IMR-90 (cell line): Measurements from ENCODE around the gene AMFR. TPM values are rescaled to one million over a fixed set of nuclear protein-coding genes. Genes with fewer than 3 reads are reported as not detected.

Experiments
- ATAC-seq: fragments of 200-7000 bp; cut with Tn5 transposase; 2 replicates; pipeline ENCODE4 v1.9.1; 2020; ENCODE audit warnings: low read depth, mild to moderate bottlenecking, moderate library complexity
- BruUV-seq: library from RNA; stranded (reverse); fragments of 400-500 nt; replicated peaks from 2 replicates; lab custom pipeline; 2021; lab: Mats Ljungman, UMichigan
- CTCF ChIA-PET: fragments of 300-600 bp; formaldehyde crosslinking; extraction: SDS; loops from one replicate; lab custom pipeline; 2021; ENCODE audit warnings: antibody characterized with exemption; lab: Yijun Ruan, JAX
- POLR2A ChIA-PET: fragments of 300-600 bp; sonication (Branson Sonifier 250); formaldehyde crosslinking; loops from one replicate; lab custom pipeline; 2022; ENCODE audit warnings: antibody characterized with exemption; ENCODE audit not compliant: unreplicated experiment; lab: Charles Lee
- DNase-seq: peaks from one replicate; pipeline ENCODE4 v3.0.0; 2013
- H2AFZ ChIP-seq: replicated peaks from 2 replicates; pipeline ENCODE3; 2013; ENCODE audit warnings: low read length, mild to moderate bottlenecking; ENCODE audit not compliant: poor library complexity
- H2AK5ac ChIP-seq: 2 replicates; pipeline ENCODE4 v1.6.1; 2013; ENCODE audit warnings: low read depth, low read length, inconsistent platforms
- H2AK9ac ChIP-seq: replicated peaks from 2 replicates; pipeline ENCODE3; 2013; ENCODE audit warnings: mild to moderate bottlenecking, low read depth, low read length, moderate library complexity; ENCODE audit not compliant: poor library complexity
- H2BK120ac ChIP-seq: 2 replicates; pipeline ENCODE4 v1.6.1; 2013; ENCODE audit warnings: low read depth, low read length, inconsistent platforms
- H2BK15ac ChIP-seq: 3 replicates; pipeline ENCODE4 v1.6.1; 2013; ENCODE audit warnings: low read depth, low read length, inconsistent platforms
- H2BK20ac ChIP-seq: 2 replicates; pipeline ENCODE4 v1.6.1; 2013; ENCODE audit warnings: low read depth, mild to moderate bottlenecking, inconsistent platforms, low read length, moderate library complexity
- H2BK5ac ChIP-seq: 2 replicates; pipeline ENCODE4 v1.6.1; 2013; ENCODE audit warnings: mild to moderate bottlenecking, low read depth, low read length, inconsistent platforms; ENCODE audit not compliant: poor library complexity, severe bottlenecking
- H3K14ac ChIP-seq: replicated peaks from 2 replicates; pipeline ENCODE4 v1.6.1; 2013; ENCODE audit warnings: low read depth, low read length, inconsistent platforms
- H3K18ac ChIP-seq: 2 replicates; pipeline ENCODE4 v1.6.1; 2013; ENCODE audit warnings: low read depth, low read length, control low read depth
- H3K23ac ChIP-seq: 2 replicates; pipeline ENCODE4 v1.6.1; 2013; ENCODE audit warnings: low read depth, low read length, inconsistent platforms
- H3K27ac ChIP-seq: 2 replicates; pipeline ENCODE4 v1.5.1; 2013; ENCODE audit warnings: mild to moderate bottlenecking, control low read depth, low read length; ENCODE audit not compliant: insufficient read depth
- H3K27me3 ChIP-seq: 2 replicates; pipeline ENCODE4 v1.6.1; 2013; ENCODE audit warnings: low read length; ENCODE audit not compliant: control insufficient read depth, insufficient read depth
- H3K36me3 ChIP-seq: 2 replicates; pipeline ENCODE4 v1.6.1; 2013; ENCODE audit warnings: low read length, mixed read lengths; ENCODE audit not compliant: control insufficient read depth, insufficient read depth
- H3K4ac ChIP-seq: 2 replicates; pipeline ENCODE4 v1.6.1; 2013; ENCODE audit warnings: low read depth, low read length, inconsistent platforms
- H3K4me1 ChIP-seq: 2 replicates; pipeline ENCODE4 v1.6.1; 2013; ENCODE audit warnings: low read length, mixed read lengths; ENCODE audit not compliant: control insufficient read depth, insufficient read depth
- H3K4me2 ChIP-seq: 2 replicates; pipeline ENCODE4 v1.6.1; 2013; ENCODE audit warnings: low read depth, mild to moderate bottlenecking, control low read depth, low read length, moderate library complexity
- H3K4me3 ChIP-seq: 2 replicates; pipeline ENCODE4 v1.5.1; 2013; ENCODE audit warnings: low read depth, mild to moderate bottlenecking, control low read depth, low read length, moderate library complexity; ENCODE audit not compliant: insufficient read depth
- H3K56ac ChIP-seq: 2 replicates; pipeline ENCODE4 v1.6.1; 2013; ENCODE audit warnings: low read length, inconsistent platforms; ENCODE audit not compliant: insufficient read depth; ENCODE audit errors: extremely low read depth
- H3K79me1 ChIP-seq, 2 experiments: 2 replicates each; pipeline ENCODE4 v1.6.1; 2013; ENCODE audit warnings: low read length in 2 of 2, inconsistent platforms in 1 of 2, low read depth in 1 of 2
- H3K9ac ChIP-seq: 2 replicates; pipeline ENCODE4 v1.6.1; 2013; ENCODE audit warnings: low read depth, low read length, control low read depth
- H3K9me1 ChIP-seq: 2 replicates; pipeline ENCODE4 v1.6.1; 2013; ENCODE audit warnings: low read length, inconsistent platforms; ENCODE audit not compliant: insufficient read depth
- H3K9me3 ChIP-seq: 2 replicates; pipeline ENCODE4 v1.6.1; 2013; ENCODE audit warnings: low read length; ENCODE audit not compliant: control insufficient read depth, insufficient read depth
- H4K20me1 ChIP-seq: 2 replicates; pipeline ENCODE4 v1.6.1; 2013; ENCODE audit warnings: low read length, inconsistent platforms; ENCODE audit not compliant: insufficient read depth
- H4K5ac ChIP-seq: 2 replicates; pipeline ENCODE4 v1.6.1; 2013; ENCODE audit warnings: mild to moderate bottlenecking, low read depth, low read length, control low read depth
- H4K8ac ChIP-seq, 2 experiments: 2 replicates each; pipeline ENCODE4 v1.6.1; 2013; ENCODE audit warnings: low read depth in 2 of 2, low read length in 2 of 2, control low read depth in 1 of 2, inconsistent platforms in 1 of 2
- H4K91ac ChIP-seq: 2 replicates; pipeline ENCODE4 v1.6.1; 2013; ENCODE audit warnings: low read depth, low read length, inconsistent platforms; ENCODE audit not compliant: insufficient read depth
- CEBPB ChIP-seq: IDR thresholded peaks from 2 replicates; pipeline ENCODE4 v1.6.1; 2012; ENCODE audit warnings: low read depth, low read length, improper control_type of control experiment
- CHD1 ChIP-seq: IDR thresholded peaks from 2 replicates; pipeline ENCODE4 v1.6.1; 2012; ENCODE audit warnings: low read depth, low read length, improper control_type of control experiment
- FOS ChIP-seq: fragments of 150-350 bp; IDR thresholded peaks from 2 replicates; pipeline ENCODE4 v1.6.1; 2016; ENCODE audit warnings: low read depth, low read length
- MAFK ChIP-seq: IDR thresholded peaks from 2 replicates; pipeline ENCODE4 v1.6.1; 2012; ENCODE audit warnings: low read depth, low read length, improper control_type of control experiment
- MAZ ChIP-seq: IDR thresholded peaks from 2 replicates; pipeline ENCODE4 v1.6.1; 2012; ENCODE audit warnings: low read depth, mild to moderate bottlenecking, low read length, improper control_type of control experiment, moderate library complexity, borderline replicate concordance
- RFX5 ChIP-seq: IDR thresholded peaks from 2 replicates; pipeline ENCODE4 v1.8.0; 2012; ENCODE audit warnings: low read depth, mild to moderate bottlenecking, low read length, moderate library complexity
- SMC3 ChIP-seq: fragments of 150-350 bp; IDR thresholded peaks from 2 replicates; pipeline ENCODE4 v1.6.1; 2016; ENCODE audit warnings: low read depth, mild to moderate bottlenecking, antibody characterized with exemption, low read length, moderate library complexity
- whole genome bisulfite sequencing, 2 experiments: methylation state at CpG; one replicate each; pipeline versions ENCODE4 v1.1.5 to v1.1.7; 2013; ENCODE audit warnings: missing lambda C conversion rate in 2 of 2; ENCODE audit not compliant: insufficient read length in 1 of 2; ENCODE audit errors: extremely low coverage in 2 of 2; 5-methylcytosine and 5-hydroxymethylcytosine counted together
- dilution Hi-C: fragments of 300-500 bp; cut with HindIII; formaldehyde crosslinking; loops from one replicate; pipeline ENCODE4 v1.14.3; 2018; ENCODE audit warnings: low sequenced_read_pairs; ENCODE audit not compliant: unreplicated experiment
- in situ Hi-C: fragments of 300-500 bp; cut with MboI; formaldehyde crosslinking; loops from 3 replicates; pipeline ENCODE4 v1.14.3; 2019; ENCODE audit warnings: low sequenced_read_pairs, inconsistent platforms, mixed read lengths
- intact Hi-C: fragments of 100-400 bp; cut with micrococcal nuclease; formaldehyde crosslinking; loops from 2 replicates; pipeline ENCODE4 v1.10.0; 2022
- polyA plus RNA-seq, 3 experiments: library from polyadenylated mRNA; depleted of rRNA; stranded (reverse); fragments of >200 nt; gene quantifications; 2 replicates each; pipeline ENCODE4 v1.2.3, GENCODE V29; 2012; ENCODE audit warnings: low replicate concordance in 1 of 3
- total RNA-seq: library from RNA; depleted of rRNA; stranded (reverse); fragments of >200 nt; gene quantifications from 2 replicates; pipeline ENCODE4 v1.2.3, GENCODE V29; 2012

The AMFR gene
- total and polyA plus RNA-seq, 2 of the 4 experiments (the other 2 are of a cell fraction), result 60.7 to 216 TPM

GRCh38 chr16:56428091-56428490 lies 2.7 kb upstream of the AMFR start:
- Histone ChIP-seq H3K36me3 (peaks cover 10% of the 10 kb centered on the region), H3K4me3 (no peak overlapping the region), H3K9ac (no peak overlapping the region), H3K4ac (no peak overlapping the region), H4K91ac (no peak overlapping the region), H4K8ac (no peak overlapping the region), H2AK9ac (no peak overlapping the region), H3K14ac (no peak overlapping the region), H3K27ac (no peak overlapping the region), H4K5ac (no peak overlapping the region), H2BK5ac (no peak overlapping the region), H2BK15ac (no peak overlapping the region), H2AFZ (no peak overlapping the region), H4K20me1 (peaks cover 14% of the 10 kb centered on the region), H3K9me1 (0 out of 2 replicates have a peak, but pooled peaks cover under 1% of the 10 kb centered on the region), H3K4me1 (peaks cover under 1% of the 10 kb centered on the region), H3K79me1 (peaks cover 0 to 20% of the 10 kb centered on the region in 2 experiments; a peak in 3 of 4 replicates), H2AK5ac (no peak overlapping the region), H3K23ac (no peak overlapping the region), H2BK120ac (no peak overlapping the region), H3K56ac (no peak overlapping the region), H3K27me3 (no peaks in the 10 kb centered on the region), H3K18ac (no peak overlapping the region), H3K4me2 (no peak overlapping the region), H3K9me3 (no peaks in the 10 kb centered on the region), H2BK20ac (no peak overlapping the region)
- in situ Hi-C loops, result no loop called here
- DNase-seq (no peak), ATAC-seq (no peak)
- POLR2A ChIA-PET, result interaction anchor here (0.7 kb wide), 1 partner anchor 71 kb away, joined by 7 read pairs; no protein-coding TSS in a partner anchor
- BruUV-seq, result no TSS peak
- WGBS, 2 experiments, result no CpG with 5 or more reads among the region's 1 CpG
- intact Hi-C loops, result no loop called here
- dilution Hi-C loops, result no loop called here
- CTCF ChIA-PET, result interaction anchor here (0.6 kb wide), 1 partner anchor 46 kb away, joined by 3 read pairs; no protein-coding TSS in a partner anchor
- TF ChIP-seq RFX5 (no peak), SMC3 (no peak), MAZ (no peak), MAFK (no peak), CEBPB (no peak), CHD1 (no peak), FOS (no peak)
